Muscle of leg (tissue), 11 donors: ENCODE data around the gene LSAMP. TPM values are rescaled to one million over a fixed set of nuclear protein-coding genes. Genes with fewer than 3 reads are reported as not detected.
"Not testable (repeated sequence)": the region's sequence is repeated elsewhere in the genome, so short reads cannot be mapped to it uniquely, and the experiment has no call there.

Experiments
- DNase-seq: peaks from one replicate; pipeline ENCODE4 v3.0.0; 2013
- H3K27ac ChIP-seq: one replicate; pipeline ENCODE4 v1.5.1; 2013; ENCODE audit warnings: mild to moderate bottlenecking, low read length, control low read depth
- H3K27me3 ChIP-seq: one replicate; pipeline ENCODE4 v1.6.1; 2013; ENCODE audit warnings: low read length; ENCODE audit not compliant: control insufficient read depth, insufficient read depth
- H3K36me3 ChIP-seq: one replicate; pipeline ENCODE4 v1.6.1; 2013; ENCODE audit warnings: low read length; ENCODE audit not compliant: control insufficient read depth, insufficient read depth
- H3K4me1 ChIP-seq: one replicate; pipeline ENCODE4 v1.6.1; 2013; ENCODE audit warnings: low read length; ENCODE audit not compliant: control insufficient read depth, insufficient read depth
- H3K4me3 ChIP-seq: one replicate; pipeline ENCODE4 v1.5.1; 2013; ENCODE audit warnings: low read length, control low read depth
- H3K9me3 ChIP-seq: replicated peaks from 2 replicates; pipeline ENCODE4 v1.6.1; 2013; ENCODE audit warnings: low read depth, low read length; ENCODE audit not compliant: control insufficient read depth
- WGBS: methylation state at CpG from one replicate; pipeline ENCODE4 v1.1.5; 2013; ENCODE audit warnings: missing lambda C conversion rate; ENCODE audit not compliant: insufficient coverage; 5-methylcytosine and 5-hydroxymethylcytosine counted together
- polyA plus RNA-seq, 8 donors: library from polyadenylated mRNA; unstranded; fragments of 120-200 nt; gene quantifications; one replicate each; pipeline versions ENCODE4 v1.2.1 to v1.2.3, GENCODE V29; 2013; ENCODE audit warnings: inconsistent platforms in 1 of 8, low replicate concordance in 1 of 8; ENCODE audit not compliant: insufficient read length in 8 of 8, insufficient read depth in 1 of 8
- total RNA-seq: library from RNA; stranded (reverse); fragments of 120-200 nt; gene quantifications from one replicate; pipeline ENCODE4 v1.2.4, GENCODE V29; 2013

Gene LSAMP
- total and polyA plus RNA-seq, 9 donors: 3.5 to 13.4 (median 6.3) TPM

DNA sequence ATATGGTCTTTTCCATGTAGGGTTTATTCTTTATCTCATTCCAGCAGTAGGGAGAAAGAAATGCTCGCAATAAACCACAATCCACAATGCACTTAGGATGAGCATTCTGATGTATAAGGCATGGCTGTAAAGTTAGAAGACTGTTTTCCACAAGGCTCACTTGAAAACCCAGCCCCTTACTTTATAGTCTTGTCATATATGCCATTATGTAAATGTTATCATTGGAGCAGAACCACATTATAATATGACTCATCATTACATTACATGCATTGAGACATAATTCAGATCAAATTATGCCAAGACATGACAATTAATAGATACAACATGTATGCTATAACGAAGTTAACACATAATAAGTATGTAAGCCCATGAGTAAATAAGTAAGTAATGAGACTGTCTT lies 348.1 kb downstream of the LSAMP start:
- H3K36me3 ChIP-seq: no peaks in the 10 kb centered on the region
- H3K27ac ChIP-seq: no peak overlapping the region
- no peak for DNase-seq
- H3K27me3 ChIP-seq: no peaks in the 10 kb centered on the region
- no peak overlapping the region for H3K4me3 ChIP-seq
- no CpG with 5 or more reads among the region's 2 CpGs for WGBS
- H3K9me3 ChIP-seq: no peaks in the 10 kb centered on the region
- H3K4me1 ChIP-seq: no peaks in the 10 kb centered on the region

GRCh38 chr3:116096631-116097030 lies 348.7 kb downstream of the LSAMP start:
- no peaks in the 10 kb centered on the region for H3K36me3 ChIP-seq
- no peaks in the 10 kb centered on the region for H3K27me3 ChIP-seq
- no peaks in the 10 kb centered on the region for H3K4me1 ChIP-seq
- no peak overlapping the region for H3K27ac ChIP-seq
- no peak for DNase-seq
- no peaks in the 10 kb centered on the region for H3K9me3 ChIP-seq
- WGBS: no CpG with 5 or more reads among the region's 2 CpGs
- H3K4me3 ChIP-seq: no peak overlapping the region

DNA sequence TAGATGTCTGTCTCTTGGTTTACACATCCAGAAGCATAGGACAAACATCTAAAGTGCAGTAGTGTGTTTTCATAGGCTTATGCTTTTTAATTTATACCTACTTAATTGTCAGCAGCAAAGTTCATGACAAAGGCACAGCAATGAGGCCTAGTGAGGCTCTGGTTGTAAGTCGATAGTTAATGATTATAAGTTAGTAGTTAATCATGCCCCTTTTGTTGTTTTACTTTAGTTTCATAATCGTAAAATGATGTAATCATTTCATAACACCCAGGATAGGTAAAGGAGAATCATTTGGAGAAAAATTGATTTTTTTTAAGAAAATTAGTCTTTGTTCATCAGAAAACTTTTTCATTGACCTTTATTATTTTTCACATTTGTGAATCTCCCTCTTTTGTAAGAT lies 351.9 kb downstream of the LSAMP start:
- H3K4me3 ChIP-seq: no peak overlapping the region

GRCh38 chr3:116087426-116087825 lies 357.9 kb downstream of the LSAMP start:
- DNase-seq: peak; percentile 81
- 33% methylated on average over 1 of the region's 1 CpG for WGBS
- no peaks in the 10 kb centered on the region for H3K27me3 ChIP-seq
- no peaks in the 10 kb centered on the region for H3K36me3 ChIP-seq
- H3K9me3 ChIP-seq: no peaks in the 10 kb centered on the region
- H3K27ac ChIP-seq: no peak overlapping the region
- H3K4me1 ChIP-seq: no peaks in the 10 kb centered on the region
- no peak overlapping the region for H3K4me3 ChIP-seq

More for the DNA sequence above, 351.9 kb downstream of the LSAMP start:
- no peaks in the 10 kb centered on the region for H3K4me1 ChIP-seq
- DNase-seq: no peak
- WGBS: no CpG with 5 or more reads among the region's 2 CpGs
- H3K9me3 ChIP-seq: no peaks in the 10 kb centered on the region
- no peaks in the 10 kb centered on the region for H3K27me3 ChIP-seq
- no peaks in the 10 kb centered on the region for H3K36me3 ChIP-seq
- no peak overlapping the region for H3K27ac ChIP-seq

DNA sequence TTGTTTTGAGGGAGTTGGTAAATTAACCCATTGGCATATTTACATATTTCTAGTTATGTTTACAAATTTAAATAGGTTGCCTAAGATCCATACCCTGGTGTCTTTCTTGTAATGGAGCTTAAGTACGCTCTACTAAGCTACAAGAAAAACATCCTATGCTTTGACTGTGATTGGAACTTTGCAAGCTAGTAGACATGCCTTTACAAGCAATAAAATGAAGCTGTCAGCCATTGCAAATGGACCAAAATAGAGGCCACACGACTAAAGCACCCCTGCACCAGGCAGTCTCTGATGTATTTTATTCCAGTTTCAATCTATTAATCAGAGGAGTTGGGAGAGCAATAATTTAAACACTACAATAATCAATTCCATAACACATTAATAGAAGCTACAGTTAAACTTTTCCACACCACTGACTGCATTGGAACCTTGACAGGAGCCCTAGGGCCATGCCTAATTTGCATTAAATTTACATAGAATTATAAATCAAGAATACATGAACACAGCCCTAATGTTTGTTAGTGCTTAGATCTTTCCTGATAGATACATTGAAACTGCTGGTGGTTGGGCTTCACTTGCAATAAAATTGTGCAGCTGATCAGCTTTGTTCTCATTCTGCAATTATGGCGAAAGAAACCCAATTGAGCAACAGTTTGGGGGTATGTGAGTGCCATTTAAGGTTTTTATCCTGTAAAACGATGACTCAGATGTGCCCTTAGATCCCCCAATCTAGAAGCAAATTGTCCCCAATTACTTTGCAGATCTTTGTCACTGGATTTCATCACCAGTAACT lies 360.1 kb downstream of the LSAMP start:
- no peaks in the 10 kb centered on the region for H3K9me3 ChIP-seq
- H3K4me3 ChIP-seq: no peak overlapping the region
- no peaks in the 10 kb centered on the region for H3K27me3 ChIP-seq
- no peaks in the 10 kb centered on the region for H3K36me3 ChIP-seq
- no peak overlapping the region for H3K27ac ChIP-seq
- no peaks in the 10 kb centered on the region for H3K4me1 ChIP-seq
- WGBS: 82% methylated on average over 2 of the region's 4 CpGs
- DNase-seq: no peak

GRCh38 chr3:116083683-116084082 lies 361.6 kb downstream of the LSAMP start:
- DNase-seq: no peak
- H3K4me3 ChIP-seq: no peak overlapping the region
- no CpG with 5 or more reads among the region's 2 CpGs for WGBS

DNA sequence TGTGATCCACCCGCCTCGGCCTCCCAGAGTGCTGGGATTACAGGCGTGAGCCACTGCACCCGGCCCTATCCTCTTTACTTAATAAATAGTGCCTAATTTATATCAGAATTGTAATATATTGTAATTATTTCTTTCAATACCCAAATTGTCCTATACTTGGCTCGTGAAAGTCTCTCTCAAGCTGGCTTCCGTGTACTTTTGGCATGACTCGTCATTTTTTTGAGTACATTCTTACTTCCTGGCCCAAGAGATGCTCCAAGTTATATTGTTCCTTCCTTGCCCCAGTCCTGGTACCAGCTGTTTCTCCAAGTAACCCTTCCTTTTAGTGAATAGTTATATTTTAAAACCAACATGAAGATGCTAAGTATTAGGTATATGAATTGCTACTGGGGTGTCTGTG lies 366.7 kb downstream of the LSAMP start:
- H3K4me3 ChIP-seq: no peak overlapping the region
- no peak for DNase-seq
- no peaks in the 10 kb centered on the region for H3K9me3 ChIP-seq
- no peak overlapping the region for H3K27ac ChIP-seq
- H3K4me1 ChIP-seq: no peaks in the 10 kb centered on the region
- 81% methylated on average over 3 of the region's 7 CpGs for WGBS
- no peaks in the 10 kb centered on the region for H3K36me3 ChIP-seq
- H3K27me3 ChIP-seq: no peaks in the 10 kb centered on the region

More at GRCh38 chr3:116083683-116084082, 361.6 kb downstream of the LSAMP start:
- Histone ChIP-seq H3K4me1 (no peaks in the 10 kb centered on the region), H3K27ac (no peak overlapping the region), H3K9me3 (no peaks in the 10 kb centered on the region), H3K36me3 (no peaks in the 10 kb centered on the region), H3K27me3 (no peaks in the 10 kb centered on the region)

DNA sequence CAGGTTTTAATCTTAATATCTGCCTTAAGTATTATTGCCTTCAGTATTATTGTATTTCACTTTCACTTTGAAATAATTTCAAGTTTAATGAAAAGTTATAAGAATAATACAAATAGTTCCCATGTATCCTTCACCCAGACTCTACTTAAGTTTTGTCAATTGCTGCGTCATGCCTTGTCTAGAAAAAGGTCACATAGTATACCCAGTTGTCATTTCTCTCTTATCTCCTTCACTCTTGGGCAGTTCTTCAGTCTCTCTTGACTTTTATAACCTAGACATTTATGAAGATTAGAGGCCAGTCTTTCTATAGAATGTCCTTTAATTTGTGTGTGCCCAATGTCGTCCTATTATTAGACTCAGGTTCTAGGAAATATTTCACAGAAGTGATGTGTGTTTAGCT lies 367.7 kb downstream of the LSAMP start:
- no CpG with 5 or more reads among the region's 2 CpGs for WGBS

GRCh38 chr3:116077059-116077458 lies 368.2 kb downstream of the LSAMP start:
- H3K27me3 ChIP-seq: no peaks in the 10 kb centered on the region
- H3K4me3 ChIP-seq: no peak overlapping the region
- no peaks in the 10 kb centered on the region for H3K4me1 ChIP-seq
- H3K36me3 ChIP-seq: no peaks in the 10 kb centered on the region
- no peak for DNase-seq
- no peak overlapping the region for H3K27ac ChIP-seq
- no peaks in the 10 kb centered on the region for H3K9me3 ChIP-seq
- WGBS: no CpG with 5 or more reads among the region's 1 CpG

More for the DNA sequence above, 367.7 kb downstream of the LSAMP start:
- DNase-seq: no peak
- Histone ChIP-seq H3K9me3 (no peaks in the 10 kb centered on the region), H3K4me3 (no peak overlapping the region), H3K4me1 (no peaks in the 10 kb centered on the region), H3K27me3 (no peaks in the 10 kb centered on the region), H3K36me3 (no peaks in the 10 kb centered on the region), H3K27ac (no peak overlapping the region)

- not testable (repeated sequence) for H3K4me3 ChIP-seq, H3K9me3 ChIP-seq, H3K4me1 ChIP-seq, H3K36me3 ChIP-seq, H3K27ac ChIP-seq, H3K27me3 ChIP-seq, DNase-seq
- WGBS: no CpG with 5 or more reads among the region's 8 CpGs
Measured at GRCh38 chr3:116070516-116071278, 374.6 kb downstream of the LSAMP start.
